ENCODE results near the gene MYMX.
A peak's percentile ranks its signal among the peaks of the same experiment; 100 is the strongest.
"Not testable (repeated sequence)": the region's sequence is repeated elsewhere in the genome, so short reads cannot be mapped to it uniquely, and the experiment has no call there.

The MYMX gene

DNA sequence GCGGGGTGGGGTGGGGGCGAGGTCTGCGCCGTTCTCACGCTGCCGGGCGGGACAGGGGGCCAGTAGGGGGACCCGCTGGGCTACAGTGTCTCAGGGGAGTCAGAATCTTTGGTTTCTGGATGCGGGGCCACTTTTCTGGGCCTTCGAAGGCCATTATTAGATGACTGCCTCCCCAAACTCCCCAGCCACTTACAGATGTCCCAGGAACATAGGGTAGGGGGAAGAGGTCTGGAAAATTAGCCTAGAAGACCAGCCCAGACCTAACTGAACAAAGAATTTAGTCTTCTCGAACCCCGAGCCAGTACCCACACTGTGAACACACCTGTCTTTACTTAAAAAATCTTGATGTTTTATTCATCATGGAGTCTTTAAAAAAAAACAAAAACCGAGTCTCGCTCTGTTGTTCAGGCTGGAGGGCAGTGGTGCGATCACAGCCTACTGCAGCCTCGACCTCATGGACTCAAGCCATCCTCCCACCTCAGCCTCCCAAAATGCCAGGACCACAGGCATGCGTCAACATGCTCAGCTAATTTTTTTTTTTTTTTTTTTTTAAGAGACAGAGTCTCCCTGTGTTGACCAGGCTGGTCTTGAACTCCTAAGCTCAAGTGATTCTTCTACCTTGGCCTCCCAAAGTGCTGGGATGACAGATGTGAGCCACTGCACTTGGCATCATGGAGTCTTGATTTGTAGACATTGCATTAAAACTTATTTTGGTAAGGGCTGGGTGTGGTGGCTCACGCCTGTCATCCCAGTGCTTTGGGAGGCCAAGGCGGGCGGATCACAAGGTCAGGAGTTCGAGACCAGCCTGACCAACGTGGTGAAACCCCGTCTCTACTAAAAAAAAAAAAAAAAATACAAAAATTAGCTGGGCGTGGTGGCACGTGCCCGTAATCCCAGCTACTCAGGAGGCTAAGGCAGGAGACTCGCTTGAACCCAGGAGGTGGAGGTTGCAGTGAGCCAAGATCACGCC is 3.4 kb downstream of the MYMX start:
- no peak for DNase-seq (ENCODE audit: low read depth, low spot score)

GRCh38 chr6:44220913-44221290 is 4.2 kb downstream of the MYMX start:
- DNase-seq (ENCODE audit: low read depth, low spot score): no peak

DNA sequence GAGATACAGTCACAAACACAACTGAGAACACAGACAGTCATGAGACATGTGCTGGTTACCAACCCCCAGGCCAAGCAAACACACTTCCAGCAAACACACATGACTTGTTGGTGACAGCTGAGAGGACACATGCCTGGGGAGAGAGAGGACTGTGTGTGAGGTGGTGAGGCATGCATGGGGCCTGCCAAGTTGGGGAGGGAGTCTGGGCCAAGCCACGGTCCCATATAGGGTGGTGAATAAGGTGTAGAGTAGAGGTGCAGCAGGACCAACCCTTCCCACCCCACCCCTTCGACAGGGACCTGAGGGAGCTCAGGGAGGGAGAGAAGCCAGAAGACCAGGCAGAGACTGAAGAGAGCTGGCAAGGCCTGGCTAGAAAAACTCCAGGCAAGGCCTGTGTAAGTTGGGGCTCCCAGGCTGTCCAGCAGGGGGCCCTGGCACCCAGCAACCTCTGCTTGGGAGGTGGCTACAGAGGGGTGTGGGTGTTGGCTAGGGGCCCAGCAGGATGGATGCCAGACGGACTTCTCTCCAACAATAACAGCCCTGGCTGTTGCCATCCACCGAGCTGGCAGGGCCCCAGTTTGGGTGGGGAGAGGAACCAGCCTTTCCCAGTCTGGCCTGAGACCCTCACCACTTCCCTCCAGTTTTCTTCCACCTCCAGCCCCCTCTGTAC is 4.7 kb downstream of the MYMX start:
- peak; percentile 50 for DNase-seq (ENCODE audit: low read depth, low spot score)

DNA sequence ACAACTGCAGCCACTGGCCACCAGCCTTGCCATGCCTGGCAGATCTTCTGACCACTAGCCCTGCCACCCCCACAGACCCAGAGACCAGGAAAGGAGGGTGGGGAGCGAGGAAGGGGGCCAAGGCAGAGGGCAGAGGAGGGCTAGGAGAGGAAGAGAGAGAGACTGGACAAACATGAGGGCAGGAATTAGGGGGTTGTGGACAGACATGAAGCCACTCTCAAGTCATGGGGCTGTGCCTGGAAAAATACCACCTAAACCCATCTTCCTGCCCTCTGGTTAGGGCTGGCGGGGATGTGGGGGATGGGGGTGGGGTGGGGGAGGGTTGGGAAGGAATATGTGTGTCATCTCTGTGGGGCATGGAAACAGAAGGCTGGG is 5.2 kb downstream of the MYMX start:
- no peak for DNase-seq (ENCODE audit: low read depth, low spot score)

GRCh38 chr6:44222486-44223318 is 6.0 kb downstream of the MYMX start:
- no peak for DNase-seq (ENCODE audit: low read depth, low spot score)

GRCh38 chr6:44223319-44224028 is 6.7 kb downstream of the MYMX start, which contains the start of gene SLC29A1:
TSS of gene SLC29A1 (plus strand) at chr6:44223595. CDS start at chr6:44227314, 3,719 bp downstream.
- DNase-seq (ENCODE audit: low read depth, low spot score): no peak

- no peak for DNase-seq (ENCODE audit: low read depth, low spot score)
Measured at GRCh38 chr6:44224029-44224964, 7.6 kb downstream of the MYMX start.

DNA sequence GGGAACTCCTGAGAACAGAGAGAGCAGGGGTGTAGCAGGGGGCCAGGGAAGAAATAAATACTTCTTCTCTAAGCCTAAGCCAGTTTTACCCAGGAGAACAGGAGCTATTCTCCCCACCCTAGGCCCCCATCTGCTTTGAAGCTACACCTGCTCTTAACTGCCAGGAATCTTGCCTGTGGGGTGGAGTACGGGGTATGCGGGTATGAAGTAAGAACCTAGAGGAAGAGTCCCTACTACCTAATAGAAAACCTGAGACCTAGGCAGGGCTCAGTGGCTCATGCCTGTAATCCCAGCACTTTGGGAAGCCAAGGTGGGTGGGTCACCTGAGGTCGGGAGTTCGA is 8.2 kb downstream of the MYMX start:
- no peak for DNase-seq (ENCODE audit: low read depth, low spot score)

DNA sequence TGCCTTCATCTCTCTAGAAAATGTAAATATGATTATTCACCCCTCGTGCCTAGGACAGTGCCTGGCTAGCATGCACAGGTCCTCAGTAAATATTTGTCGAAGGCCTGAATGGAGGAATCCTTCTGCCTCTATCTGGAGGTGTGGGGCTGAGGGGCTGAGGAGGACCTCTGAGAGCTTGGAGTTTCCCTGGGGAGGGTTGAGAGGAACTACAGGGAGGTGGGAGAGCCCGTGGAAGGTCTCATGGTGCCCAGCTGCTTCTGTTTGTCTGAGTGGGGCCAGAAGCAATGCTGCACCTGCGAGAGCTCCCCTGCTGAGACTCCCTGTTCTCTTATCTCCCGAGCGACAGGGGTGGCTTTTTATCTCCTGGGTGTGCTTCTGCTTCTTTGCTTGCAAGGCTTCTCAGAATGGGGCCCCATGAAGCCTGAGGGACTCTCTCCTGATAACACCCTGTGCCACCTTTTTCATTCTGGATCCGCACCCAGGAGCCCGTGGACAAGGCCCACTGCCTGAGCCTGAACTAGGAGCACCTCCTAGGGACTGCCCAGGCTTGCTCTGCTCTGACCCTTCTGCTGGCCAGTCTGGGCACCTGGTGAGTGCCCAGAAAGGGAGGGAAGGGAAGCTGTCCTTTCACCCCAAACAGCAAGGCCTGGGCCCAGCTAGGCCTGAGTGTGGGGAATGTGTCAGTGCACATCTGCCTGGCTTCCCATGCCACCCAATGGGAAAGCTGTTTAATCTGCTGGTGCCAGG is 9.0 kb downstream of the MYMX start:
- no peak for DNase-seq (ENCODE audit: low read depth, low spot score)

- DNase-seq (ENCODE audit: low read depth, low spot score): no peak
Measured at GRCh38 chr6:44226368-44227147, 9.8 kb downstream of the MYMX start.

DNA sequence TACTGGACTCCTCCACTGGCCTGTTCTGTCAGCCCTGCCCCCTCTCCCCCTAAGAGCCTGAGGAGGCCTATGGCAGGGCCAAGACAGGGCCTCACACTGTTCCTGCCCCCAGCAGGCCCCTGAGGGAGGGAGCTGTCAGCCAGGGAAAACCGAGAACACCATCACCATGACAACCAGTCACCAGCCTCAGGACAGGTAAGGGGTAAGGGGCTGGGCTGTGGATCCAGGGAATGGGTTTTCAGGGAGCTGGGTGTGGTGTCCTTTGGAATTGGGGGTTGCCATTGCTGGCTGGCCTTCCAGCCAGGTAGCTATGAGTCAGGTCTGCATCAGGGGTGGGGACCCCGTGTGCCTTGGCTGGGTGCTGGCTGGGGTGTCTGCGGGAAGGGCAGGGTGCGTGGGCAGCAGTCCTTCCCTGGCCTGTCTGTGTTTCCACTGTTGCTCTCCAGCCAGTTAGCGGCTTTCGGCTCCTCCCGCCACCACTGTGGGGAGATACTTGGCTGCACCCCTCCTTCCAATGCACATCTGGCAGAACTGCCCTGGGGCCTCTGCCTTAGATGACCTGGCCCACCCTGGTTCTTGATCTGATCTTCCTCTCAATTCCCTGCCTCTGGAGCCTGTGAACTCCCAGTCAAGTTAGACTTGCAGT is 10.5 kb downstream of the MYMX start:
- no peak for DNase-seq (ENCODE audit: low read depth, low spot score)

- DNase-seq (ENCODE audit: low read depth, low spot score): no peak
Measured at GRCh38 chr6:44228031-44228430, 11.3 kb downstream of the MYMX start.

DNA sequence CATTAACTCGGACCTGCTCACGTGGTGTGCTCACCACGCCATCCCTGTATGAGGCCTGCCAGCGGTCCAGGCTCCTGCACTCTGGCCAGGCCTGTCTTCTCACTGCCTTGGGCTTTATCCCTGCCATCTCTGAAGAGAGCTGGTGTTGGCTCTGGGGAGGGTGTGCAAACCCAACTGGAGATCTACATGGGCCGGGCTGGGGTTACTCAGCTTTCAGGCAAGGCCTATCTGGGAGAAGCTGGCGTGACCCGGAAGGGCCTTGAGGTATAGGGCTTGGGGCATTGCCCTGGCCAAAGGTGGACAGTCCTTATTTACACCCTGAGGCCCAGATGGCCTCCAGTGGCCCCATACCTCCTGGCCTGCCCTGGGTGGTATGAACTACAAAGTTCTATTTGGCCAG is 11.7 kb downstream of the MYMX start:
- DNase-seq (ENCODE audit: low read depth, low spot score): no peak

- DNase-seq (ENCODE audit: low read depth, low spot score): no peak
Measured at GRCh38 chr6:44228836-44229235, 12.1 kb downstream of the MYMX start.

DNA sequence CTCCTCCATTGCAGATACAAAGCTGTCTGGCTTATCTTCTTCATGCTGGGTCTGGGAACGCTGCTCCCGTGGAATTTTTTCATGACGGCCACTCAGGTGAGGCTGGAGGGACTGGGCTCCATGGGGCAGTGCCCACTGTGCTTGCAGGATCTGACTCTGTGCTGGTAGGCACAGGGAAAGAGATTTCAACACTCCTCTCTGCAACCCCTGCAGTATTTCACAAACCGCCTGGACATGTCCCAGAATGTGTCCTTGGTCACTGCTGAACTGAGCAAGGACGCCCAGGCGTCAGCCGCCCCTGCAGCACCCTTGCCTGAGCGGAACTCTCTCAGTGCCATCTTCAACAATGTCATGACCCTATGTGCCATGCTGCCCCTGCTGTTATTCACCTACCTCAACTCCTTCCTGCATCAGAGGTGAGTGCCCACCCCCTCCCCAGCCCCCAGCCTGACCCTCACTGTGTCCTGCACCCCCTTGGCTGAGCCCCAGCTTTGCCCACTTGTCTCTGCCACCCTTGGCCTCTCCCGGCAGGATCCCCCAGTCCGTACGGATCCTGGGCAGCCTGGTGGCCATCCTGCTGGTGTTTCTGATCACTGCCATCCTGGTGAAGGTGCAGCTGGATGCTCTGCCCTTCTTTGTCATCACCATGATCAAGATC is 12.8 kb downstream of the MYMX start:
- DNase-seq (ENCODE audit: low read depth, low spot score): no peak

- no peak for DNase-seq (ENCODE audit: low read depth, low spot score)
Measured at GRCh38 chr6:44230034-44230675, 13.4 kb downstream of the MYMX start.

GRCh38 chr6:44231426-44231825 is 14.7 kb downstream of the MYMX start:
- DNase-seq (ENCODE audit: low read depth, low spot score): not testable (repeated sequence)
